Activated naive CD4-positive, alpha-beta T cell treated with anti-CD3 and anti-CD28 coated beads, Interleukin-2, amount 50 U/mL, for 24 hours (primary cell): ENCODE results near the gene IL12RB2.
A peak's percentile ranks its signal among the peaks of the same experiment; 100 is the strongest.
"Not testable (repeated sequence)": the region's sequence is repeated elsewhere in the genome, so short reads cannot be mapped to it uniquely, and the experiment has no call there.

Source experiments
- H3K27ac Mint-ChIP-seq: one replicate; pipeline ENCODE4 v1.8.0; 2021; ENCODE audit warnings: mild to moderate bottlenecking, mixed read lengths
- H3K27me3 Mint-ChIP-seq: one replicate; pipeline ENCODE4 v1.8.0; 2021; ENCODE audit warnings: mixed read lengths
- H3K36me3 Mint-ChIP-seq: one replicate; pipeline ENCODE4 v1.8.0; 2021; ENCODE audit warnings: mixed read lengths
- H3K4me1 Mint-ChIP-seq: one replicate; pipeline ENCODE4 v1.8.0; 2021; ENCODE audit warnings: mixed read lengths
- H3K4me3 Mint-ChIP-seq: one replicate; pipeline ENCODE4 v1.8.0; 2021; ENCODE audit warnings: mild to moderate bottlenecking, mixed read lengths
- H3K9me3 Mint-ChIP-seq: one replicate; pipeline ENCODE4 v1.8.0; 2021; ENCODE audit warnings: mixed read lengths

The IL12RB2 gene

GRCh38 chr1:67393240-67393639, 85.6 kb downstream of the IL12RB2 start:
- Mint-ChIP-seq H3K27me3 (no peaks in the 10 kb centered on the region), H3K4me1 (peaks cover 4% of the 10 kb centered on the region), H3K36me3 (peaks cover 39% of the 10 kb centered on the region), H3K4me3 (no peak overlapping the region), H3K9me3 (no peaks in the 10 kb centered on the region), H3K27ac (no peak overlapping the region)

- H3K9me3 Mint-ChIP-seq: no peaks in the 10 kb centered on the region
- H3K27me3 Mint-ChIP-seq: no peaks in the 10 kb centered on the region
- H3K4me3 Mint-ChIP-seq: no peak overlapping the region
- H3K4me1 Mint-ChIP-seq: peaks cover 4% of the 10 kb centered on the region
- no peak overlapping the region for H3K27ac Mint-ChIP-seq
- peaks cover 39% of the 10 kb centered on the region for H3K36me3 Mint-ChIP-seq
Observed at GRCh38 chr1:67393737-67394136, 86.1 kb downstream of the IL12RB2 start.

- Mint-ChIP-seq H3K4me3 (no peak overlapping the region), H3K27ac (no peak overlapping the region), H3K4me1 (peaks cover 4% of the 10 kb centered on the region), H3K36me3 (peaks cover 37% of the 10 kb centered on the region), H3K9me3 (no peaks in the 10 kb centered on the region), H3K27me3 (no peaks in the 10 kb centered on the region)
Observed at GRCh38 chr1:67394548-67394947, 86.9 kb downstream of the IL12RB2 start.

- Mint-ChIP-seq H3K27ac (peak overlapping the region; percentile 11), H3K36me3 (peaks cover 18% of the 10 kb centered on the region), H3K4me3 (no peak overlapping the region), H3K9me3 (no peaks in the 10 kb centered on the region), H3K4me1 (no peaks in the 10 kb centered on the region), H3K27me3 (no peaks in the 10 kb centered on the region)
Observed at GRCh38 chr1:67399199-67399993, 91.7 kb downstream of the IL12RB2 start.

GRCh38 chr1:67400029-67400786, 92.5 kb downstream of the IL12RB2 start:
- H3K27me3 Mint-ChIP-seq, H3K4me1 Mint-ChIP-seq, H3K4me3 Mint-ChIP-seq, H3K27ac Mint-ChIP-seq, H3K9me3 Mint-ChIP-seq: not testable (repeated sequence)
- peaks cover 15% of the 10 kb centered on the region for H3K36me3 Mint-ChIP-seq

- H3K36me3 Mint-ChIP-seq: peaks cover 12% of the 10 kb centered on the region
- peaks cover 11% of the 10 kb centered on the region for H3K4me1 Mint-ChIP-seq
- no peak overlapping the region for H3K4me3 Mint-ChIP-seq
- no peaks in the 10 kb centered on the region for H3K27me3 Mint-ChIP-seq
- no peaks in the 10 kb centered on the region for H3K9me3 Mint-ChIP-seq
- H3K27ac Mint-ChIP-seq: no peak overlapping the region
Observed at GRCh38 chr1:67401443-67401842, 93.8 kb downstream of the IL12RB2 start.

GRCh38 chr1:67404212-67404620, 96.5 kb downstream of the IL12RB2 start:
- Mint-ChIP-seq H3K9me3 (no peaks in the 10 kb centered on the region), H3K27me3 (no peaks in the 10 kb centered on the region), H3K4me1 (peaks cover 16% of the 10 kb centered on the region), H3K4me3 (no peak overlapping the region), H3K27ac (peak overlapping the region; percentile 35), H3K36me3 (peaks cover 1% of the 10 kb centered on the region)

- Mint-ChIP-seq H3K36me3 (peaks cover 11% of the 10 kb centered on the region), H3K4me3 (no peak overlapping the region), H3K27ac (peak overlapping the region; percentile 41), H3K9me3 (no peaks in the 10 kb centered on the region), H3K4me1 (peaks cover 29% of the 10 kb centered on the region), H3K27me3 (no peaks in the 10 kb centered on the region)
Observed at GRCh38 chr1:67405473-67406245, 98.0 kb downstream of the IL12RB2 start.

- H3K4me1 Mint-ChIP-seq: peaks cover 29% of the 10 kb centered on the region
- no peaks in the 10 kb centered on the region for H3K9me3 Mint-ChIP-seq
- peaks cover 10% of the 10 kb centered on the region for H3K36me3 Mint-ChIP-seq
- no peaks in the 10 kb centered on the region for H3K27me3 Mint-ChIP-seq
- H3K27ac Mint-ChIP-seq: no peak overlapping the region
- H3K4me3 Mint-ChIP-seq: no peak overlapping the region
Observed at GRCh38 chr1:67407498-67407897, 99.8 kb downstream of the IL12RB2 start.

- peaks cover 10% of the 10 kb centered on the region for H3K36me3 Mint-ChIP-seq
- peaks cover 29% of the 10 kb centered on the region for H3K4me1 Mint-ChIP-seq
- H3K9me3 Mint-ChIP-seq: no peaks in the 10 kb centered on the region
- peak overlapping the region; percentile 66 for H3K27ac Mint-ChIP-seq
- no peaks in the 10 kb centered on the region for H3K27me3 Mint-ChIP-seq
- H3K4me3 Mint-ChIP-seq: no peak overlapping the region
Observed at GRCh38 chr1:67408148-67408547, 100.5 kb downstream of the IL12RB2 start.

GRCh38 chr1:67413101-67413500, 105.4 kb downstream of the IL12RB2 start:
- not testable (repeated sequence) for H3K4me3 Mint-ChIP-seq, H3K27me3 Mint-ChIP-seq, H3K27ac Mint-ChIP-seq, H3K9me3 Mint-ChIP-seq
- Mint-ChIP-seq H3K4me1 (peaks cover 43% of the 10 kb centered on the region), H3K36me3 (peaks cover 19% of the 10 kb centered on the region)

GRCh38 chr1:67414574-67414973, 106.9 kb downstream of the IL12RB2 start:
- H3K4me3 Mint-ChIP-seq: no peak overlapping the region
- peak overlapping the region; percentile 51 for H3K27ac Mint-ChIP-seq
- H3K36me3 Mint-ChIP-seq: peaks cover 23% of the 10 kb centered on the region
- H3K9me3 Mint-ChIP-seq: no peaks in the 10 kb centered on the region
- peaks cover 48% of the 10 kb centered on the region for H3K4me1 Mint-ChIP-seq
- no peaks in the 10 kb centered on the region for H3K27me3 Mint-ChIP-seq

GRCh38 chr1:67415041-67415440, 107.4 kb downstream of the IL12RB2 start:
- Mint-ChIP-seq H3K27me3 (no peaks in the 10 kb centered on the region), H3K4me1 (peaks cover 48% of the 10 kb centered on the region), H3K4me3 (no peak overlapping the region), H3K36me3 (peaks cover 25% of the 10 kb centered on the region), H3K9me3 (no peaks in the 10 kb centered on the region), H3K27ac (peak overlapping the region; percentile 88)

GRCh38 chr1:67417733-67418132, 110.1 kb downstream of the IL12RB2 start:
- Mint-ChIP-seq H3K36me3 (peaks cover 34% of the 10 kb centered on the region), H3K4me1 (peaks cover 68% of the 10 kb centered on the region)

GRCh38 chr1:67418839-67419586, 111.3 kb downstream of the IL12RB2 start:
- Mint-ChIP-seq H3K4me3 (peak overlapping the region; percentile 43), H3K27me3 (no peaks in the 10 kb centered on the region), H3K27ac (peak overlapping the region; percentile 35), H3K9me3 (no peaks in the 10 kb centered on the region), H3K36me3 (peaks cover 39% of the 10 kb centered on the region), H3K4me1 (peaks cover 78% of the 10 kb centered on the region)

More at GRCh38 chr1:67417733-67418132, 110.1 kb downstream of the IL12RB2 start:
- not testable (repeated sequence) for H3K27me3 Mint-ChIP-seq, H3K4me3 Mint-ChIP-seq, H3K27ac Mint-ChIP-seq, H3K9me3 Mint-ChIP-seq
